ENCODE data around the gene AXIN1.

AXIN1 gene

GRCh38 chr16:283033-283805 lies 69.3 kb downstream of the AXIN1 start, which contains the start of gene PDIA2:
PDIA2 (plus strand) TSS chr16:283164; CDS start chr16:283170, 6 bp downstream.
- DNase-seq (ENCODE audit: low read depth in 2 of 2) = no peak

- DNase-seq (ENCODE audit: low read depth in 2 of 2) = no peak
Measured at GRCh38 chr16:282491-282890, 70.0 kb downstream of the AXIN1 start.

- no peak for DNase-seq (ENCODE audit: low read depth in 2 of 2)
Measured at GRCh38 chr16:281660-282255, 70.8 kb downstream of the AXIN1 start.

- DNase-seq (ENCODE audit: low read depth in 2 of 2) = no peak
Measured at GRCh38 chr16:280991-281659, 71.4 kb downstream of the AXIN1 start.

- DNase-seq (ENCODE audit: low read depth in 2 of 2) = no peak
Measured at GRCh38 chr16:280552-280951, 72.0 kb downstream of the AXIN1 start, which contains the start of gene ARHGDIG. ARHGDIG (plus strand) TSS chr16:280591; CDS start chr16:280681, 90 bp downstream.

- no peak for DNase-seq (ENCODE audit: low read depth in 2 of 2)
Measured at GRCh38 chr16:280005-280460, 72.5 kb downstream of the AXIN1 start.

GRCh38 chr16:279531-279930 lies 73.0 kb downstream of the AXIN1 start:
- no peak for DNase-seq (ENCODE audit: low read depth in 2 of 2)

GRCh38 chr16:278863-279366 lies 73.6 kb downstream of the AXIN1 start:
- DNase-seq (ENCODE audit: low read depth in 2 of 2) = no peak

GRCh38 chr16:276426-277077 lies 76.0 kb downstream of the AXIN1 start:
- DNase-seq (ENCODE audit: low read depth in 2 of 2) = no peak

GRCh38 chr16:275786-276232 lies 76.7 kb downstream of the AXIN1 start, which contains the start of gene RGS11:
RGS11 (minus strand) TSS chr16:275944; CDS start chr16:275911, 33 bp downstream.
- no peak for DNase-seq (ENCODE audit: low read depth in 2 of 2)

GRCh38 chr16:275041-275641 lies 77.4 kb downstream of the AXIN1 start:
- no peak for DNase-seq (ENCODE audit: low read depth in 2 of 2)

- no peak for DNase-seq (ENCODE audit: low read depth in 2 of 2)
Measured at GRCh38 chr16:273547-274421, 78.7 kb downstream of the AXIN1 start.

- DNase-seq (ENCODE audit: low read depth in 2 of 2) = no peak
Measured at GRCh38 chr16:272633-273546, 79.6 kb downstream of the AXIN1 start.

GRCh38 chr16:270381-271255 lies 81.9 kb downstream of the AXIN1 start:
- DNase-seq (ENCODE audit: low read depth in 2 of 2) = no peak

GRCh38 chr16:269061-269796 lies 83.3 kb downstream of the AXIN1 start:
- DNase-seq (ENCODE audit: low read depth in 2 of 2) = no peak

GRCh38 chr16:268141-269053 lies 84.1 kb downstream of the AXIN1 start:
- no peak for DNase-seq (ENCODE audit: low read depth in 2 of 2)

Measured in stimulated activated CD4-positive, alpha-beta T cell treated with anti-CD3 and anti-CD28 coated beads, Interleukin-1b, Interleukin-23, amount 100 ng/mL, for 4 hours (primary cell).